Muscle of arm (tissue), 12 donors: ENCODE measurements around the gene EFCAB8. TPM values are rescaled to one million over a fixed set of nuclear protein-coding genes. Genes with fewer than 3 reads are reported as not detected.
A peak's percentile ranks its signal among the peaks of the same experiment; 100 is the strongest.
"Not testable (repeated sequence)": the region's sequence is repeated elsewhere in the genome, so short reads cannot be mapped to it uniquely, and the experiment has no call there.

Source experiments
- DNase-seq: peaks from one replicate; pipeline ENCODE4 v3.0.0-alpha.2; 2013
- polyA plus RNA-seq, 12 donors: library from polyadenylated mRNA; unstranded; fragments of 120-200 nt; gene quantifications; one replicate each; pipeline ENCODE4 v1.2.1, GENCODE V29; 2013; ENCODE audit not compliant: insufficient read length in 12 of 12

EFCAB8 gene
- polyA plus RNA-seq, 12 donors = 0.05 to 0.40 (median 0.15) TPM; not detected in 5

DNA sequence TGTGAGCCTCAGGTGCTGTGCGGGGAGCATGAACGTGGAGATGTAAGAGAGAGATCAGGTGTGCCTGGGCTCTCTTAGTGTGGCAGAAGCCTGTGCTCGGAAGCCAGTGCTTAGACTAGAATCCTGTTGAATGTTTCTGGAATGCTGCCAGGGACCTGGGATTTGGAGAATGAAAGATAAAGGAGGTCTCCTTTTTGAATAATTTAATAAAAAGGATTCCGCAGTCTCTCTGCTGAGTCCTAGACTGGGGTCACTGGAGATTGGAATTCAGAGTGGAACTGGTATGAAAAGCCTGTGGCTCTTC lies 18.8 kb upstream of the EFCAB8 start:
- no peak for DNase-seq

DNA sequence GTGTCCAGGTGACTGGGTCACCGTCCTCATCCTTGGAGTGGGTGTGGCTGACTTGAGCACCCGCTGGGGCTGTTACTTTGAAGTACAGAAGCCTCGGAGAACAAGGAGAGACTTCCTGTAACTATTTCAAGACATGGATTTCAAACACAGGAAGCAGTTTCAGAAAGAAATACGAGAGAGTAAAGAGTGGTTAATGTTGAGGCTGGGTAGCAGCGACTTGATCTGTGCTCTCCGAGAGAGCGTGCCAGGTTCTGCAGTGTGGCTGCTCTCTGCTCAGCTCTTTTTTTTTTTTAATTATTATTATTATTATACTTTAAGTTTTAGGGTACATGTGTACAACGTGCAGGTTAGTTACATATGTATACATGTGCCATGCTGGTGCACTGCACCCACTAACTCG lies 17.5 kb upstream of the EFCAB8 start:
- DNase-seq = no peak

DNA sequence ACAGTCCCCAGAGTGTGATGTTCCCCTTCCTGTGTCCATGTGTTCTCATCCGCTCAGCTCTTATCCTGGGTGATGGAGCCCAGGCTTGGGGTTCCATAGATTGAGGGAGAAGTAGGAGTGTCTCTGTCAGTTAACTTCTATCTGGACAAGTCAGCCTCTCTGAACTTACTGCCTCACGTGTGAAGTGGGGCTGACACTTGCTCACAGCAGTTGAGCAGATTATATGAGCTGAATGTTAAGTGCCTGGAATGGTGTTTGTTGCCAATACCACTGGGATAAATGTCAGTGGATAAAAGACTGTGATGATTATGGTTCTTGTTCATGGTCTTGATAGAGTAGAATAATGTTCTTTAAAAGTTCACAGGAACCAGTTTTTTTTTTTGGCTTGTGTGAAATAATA lies 17.1 kb upstream of the EFCAB8 start:
- DNase-seq = no peak

DNA sequence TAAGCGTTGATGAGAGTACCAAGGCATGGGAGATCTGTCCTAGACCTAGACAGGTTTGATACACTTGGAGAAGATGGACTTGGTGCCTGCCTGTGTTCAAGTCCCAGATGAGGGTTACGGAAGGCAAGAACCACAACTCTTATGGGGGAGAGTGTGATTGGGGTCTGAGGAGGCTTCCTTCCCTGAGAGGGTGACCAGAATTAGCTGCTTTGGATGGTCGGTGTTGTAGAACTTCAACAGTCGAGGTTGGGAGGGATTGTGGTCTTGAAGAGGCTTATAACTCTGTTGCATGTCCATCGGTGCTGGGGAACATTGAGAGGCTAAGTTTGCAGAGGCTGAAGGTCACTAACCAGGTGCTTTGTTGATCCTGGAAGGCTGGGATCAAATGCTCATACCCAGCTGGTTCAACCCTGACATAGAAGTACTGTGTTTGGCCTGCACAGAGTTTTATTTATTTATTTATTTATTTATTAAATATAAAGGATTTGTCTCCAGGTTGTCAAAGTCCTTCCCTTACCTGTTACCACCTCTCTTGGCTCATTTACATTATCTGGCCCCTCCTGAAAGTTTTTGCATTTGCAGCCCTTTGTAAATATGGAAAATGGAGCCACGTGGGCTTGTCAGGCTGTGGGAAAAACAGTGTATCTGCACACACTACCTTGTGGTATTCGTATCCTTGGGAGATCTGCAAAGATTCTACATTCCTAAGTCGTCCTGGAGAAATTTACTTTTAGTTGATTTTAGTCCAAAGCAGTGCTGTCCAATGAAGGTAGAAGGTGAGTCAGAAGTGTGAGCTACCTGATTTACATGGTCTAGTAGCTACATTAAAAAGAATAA lies 15.8 kb upstream of the EFCAB8 start:
- no peak for DNase-seq

DNA sequence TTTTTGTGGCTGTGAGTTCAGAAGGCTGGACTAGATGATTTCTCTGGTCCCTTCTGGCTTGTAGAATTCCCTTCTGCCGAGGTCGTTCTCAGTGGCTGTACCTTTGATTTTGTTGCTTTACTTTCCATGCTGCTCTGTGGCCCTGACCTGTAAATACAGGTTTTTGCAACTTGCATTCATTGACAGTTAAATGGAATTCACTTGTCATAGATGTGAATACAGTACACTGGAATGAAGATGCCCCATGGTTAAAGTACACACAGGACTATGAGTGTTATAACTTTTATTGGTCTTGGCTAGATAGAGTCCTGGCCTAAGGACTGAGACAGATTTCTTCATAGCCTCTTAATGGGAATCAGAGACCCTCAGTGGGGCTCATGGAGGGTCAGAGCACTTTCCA lies 12.9 kb upstream of the EFCAB8 start:
- DNase-seq = no peak

DNA sequence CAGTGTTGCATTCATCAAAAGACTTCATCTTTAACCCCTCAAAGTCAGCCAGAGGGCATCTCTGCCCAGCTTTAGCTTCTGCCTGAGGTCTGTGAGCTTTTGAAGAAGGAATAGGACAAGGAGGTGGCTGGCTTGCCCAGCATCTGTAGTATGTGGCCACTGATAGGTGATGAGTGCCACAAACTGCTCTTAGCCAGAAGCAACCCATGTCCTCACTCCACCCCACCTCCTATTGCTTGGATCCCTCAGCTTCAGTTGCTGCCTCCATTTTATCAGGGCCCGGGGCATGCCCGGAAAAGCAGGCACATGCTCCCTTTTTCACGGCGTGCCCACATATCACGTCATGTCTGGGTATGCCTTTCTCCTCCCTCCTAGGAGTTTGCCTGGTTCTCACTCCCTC lies 11.9 kb upstream of the EFCAB8 start:
- no peak for DNase-seq

DNA sequence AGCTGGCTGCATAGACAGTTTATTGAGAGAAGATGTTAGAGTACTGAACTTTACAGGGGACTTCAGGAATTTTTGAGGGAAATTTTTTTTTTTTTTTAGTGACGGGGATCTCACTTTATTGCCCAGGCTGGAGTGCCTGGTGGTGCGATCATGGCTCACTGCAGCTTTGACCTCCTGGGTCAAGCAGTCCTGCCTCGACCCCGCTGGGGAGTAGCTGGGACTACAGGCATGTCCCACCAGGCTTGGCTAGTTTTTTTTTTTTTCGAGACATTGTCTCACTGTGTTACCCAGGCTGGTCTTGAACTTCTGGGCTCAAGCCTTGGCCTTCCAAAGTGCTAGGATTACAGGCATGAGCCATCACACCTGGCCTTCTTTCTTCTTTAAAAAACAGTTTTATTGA lies 10.8 kb upstream of the EFCAB8 start:
- no peak for DNase-seq

DNA sequence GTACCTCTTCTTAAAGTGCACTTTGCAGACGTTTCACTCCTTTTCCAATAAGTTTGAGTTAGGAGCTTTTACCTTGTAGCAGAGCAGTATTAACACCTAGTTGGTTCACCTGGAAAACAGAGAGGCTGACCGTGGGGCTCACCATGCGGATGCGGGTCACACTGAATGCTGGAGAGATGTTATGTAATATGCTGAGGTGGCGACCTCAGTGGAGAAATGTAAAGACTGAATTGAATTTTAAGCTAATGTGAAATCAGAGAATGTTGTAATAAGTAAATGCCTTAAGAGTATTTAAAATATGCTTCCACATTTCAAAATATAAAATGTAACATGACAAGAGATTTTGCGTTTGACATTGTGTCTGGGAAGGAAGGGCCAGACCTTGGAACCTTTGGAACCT lies 9.9 kb upstream of the EFCAB8 start:
- no peak for DNase-seq

DNA sequence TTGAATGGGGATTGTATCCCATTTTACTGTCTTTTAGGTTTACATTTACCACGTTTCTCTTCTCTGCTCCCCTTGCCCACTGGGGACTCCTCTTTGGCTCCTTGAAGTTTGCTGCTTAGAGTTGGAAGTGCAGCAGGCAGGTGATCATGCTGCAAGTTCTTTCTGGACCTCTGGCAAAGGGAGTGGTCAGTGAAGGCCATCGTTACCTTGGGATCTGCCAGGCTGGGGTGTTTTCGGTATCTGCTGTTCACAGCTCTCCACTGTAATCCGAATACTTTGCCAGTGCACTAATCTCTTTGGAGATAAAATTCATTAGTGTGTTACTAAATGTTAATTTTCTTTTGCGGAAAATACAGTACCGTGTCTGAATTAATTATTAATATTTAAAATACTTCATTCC lies 9.1 kb upstream of the EFCAB8 start:
- no peak for DNase-seq

DNA sequence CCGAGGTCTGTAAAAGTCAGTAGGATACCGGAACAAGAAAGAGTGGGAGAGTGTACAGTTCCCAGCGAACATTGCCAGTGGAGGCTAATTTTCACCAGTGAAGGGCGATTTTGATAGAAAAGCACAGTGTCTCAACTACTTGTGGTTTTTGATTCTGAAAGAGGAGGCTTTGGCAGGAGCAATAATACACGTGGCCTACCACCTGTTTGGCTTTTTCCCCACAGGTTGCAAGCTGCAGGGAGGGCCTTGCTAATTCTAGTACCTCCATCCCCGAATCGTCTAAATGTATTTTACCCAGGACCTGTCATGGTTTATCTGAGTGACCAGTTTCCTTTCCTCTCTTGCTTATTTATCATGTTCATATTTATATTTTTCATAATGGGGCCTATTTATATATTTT lies 3.3 kb upstream of the EFCAB8 start:
- DNase-seq = no peak

DNA sequence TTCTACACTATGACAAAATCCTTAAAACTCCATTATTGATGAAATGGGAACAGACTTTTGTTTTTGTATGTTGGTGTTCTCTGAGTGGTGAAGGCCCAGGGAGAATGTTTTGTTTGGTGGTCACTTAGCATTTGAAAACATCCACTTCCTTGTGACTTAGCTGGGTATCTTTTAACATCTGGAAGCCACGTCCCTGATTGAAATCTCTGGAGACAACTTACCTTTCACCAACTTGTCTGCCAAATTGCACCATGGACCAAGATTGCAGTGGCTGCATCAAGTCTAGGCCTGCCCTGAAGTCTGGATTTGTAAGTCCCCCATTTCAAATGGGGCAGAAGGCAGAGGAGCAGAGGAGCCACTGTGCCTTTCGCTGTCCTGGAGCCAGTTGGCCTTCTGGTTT lies 534 bp upstream of the EFCAB8 start:
- no peak for DNase-seq

DNA sequence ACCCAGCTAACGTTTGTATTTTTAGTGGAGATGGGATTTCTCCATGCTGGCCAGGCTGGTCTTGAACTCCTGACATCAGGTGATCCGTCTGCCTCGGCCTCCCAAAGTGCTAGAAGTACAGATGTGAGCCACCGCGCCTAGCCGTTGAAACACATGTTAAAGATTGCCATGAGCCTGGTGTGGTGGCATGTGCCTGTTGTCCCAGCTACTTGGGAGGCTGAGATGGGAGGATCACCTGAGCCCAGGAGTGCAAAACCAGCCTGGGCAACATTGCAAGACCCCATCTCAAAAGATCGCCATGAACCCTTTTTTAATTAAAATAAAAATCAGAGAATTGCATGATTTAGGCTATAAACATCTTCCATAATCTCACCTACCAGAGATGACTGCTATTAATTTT lies 2.7 kb downstream of the EFCAB8 start:
- DNase-seq = no peak

DNA sequence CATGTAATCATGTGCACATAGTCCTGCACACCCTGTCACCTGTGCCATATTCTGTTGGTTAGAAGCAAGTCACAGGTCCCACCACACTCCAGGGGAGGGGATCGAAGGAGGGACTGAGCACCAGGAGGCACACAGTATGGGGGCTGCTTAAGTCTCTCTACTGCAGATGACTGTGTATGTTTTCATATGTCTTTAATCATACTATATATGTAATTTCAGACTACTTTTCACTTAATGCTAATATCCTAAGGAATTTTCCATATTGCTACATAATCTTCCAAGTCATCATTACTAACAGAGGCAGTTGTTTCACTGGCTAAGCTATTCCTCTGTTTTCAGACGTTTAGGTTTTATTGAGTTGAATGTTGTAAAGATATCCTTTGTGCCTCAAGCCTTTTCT lies 10.8 kb downstream of the EFCAB8 start:
- DNase-seq = no peak

DNA sequence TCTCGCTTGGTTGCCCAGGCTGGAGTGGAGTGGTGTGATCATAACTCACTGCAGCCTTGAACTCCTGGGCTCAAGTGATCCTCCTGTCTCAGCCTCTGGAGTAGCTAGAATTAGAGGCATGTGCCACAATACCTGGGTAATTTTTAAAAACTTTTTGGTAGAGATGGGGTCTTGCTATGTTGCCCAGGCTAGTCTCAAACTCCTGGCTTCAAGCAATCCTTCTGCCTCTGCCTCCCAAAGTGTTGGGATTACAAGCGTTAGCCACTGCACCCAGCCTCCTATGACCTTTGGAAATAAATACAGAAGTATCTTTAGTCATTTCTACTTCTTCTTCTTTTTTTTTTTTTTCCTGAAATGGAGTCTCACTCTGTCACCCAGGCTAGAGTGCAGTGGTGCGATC lies 11.8 kb downstream of the EFCAB8 start:
- DNase-seq = not testable (repeated sequence)

DNA sequence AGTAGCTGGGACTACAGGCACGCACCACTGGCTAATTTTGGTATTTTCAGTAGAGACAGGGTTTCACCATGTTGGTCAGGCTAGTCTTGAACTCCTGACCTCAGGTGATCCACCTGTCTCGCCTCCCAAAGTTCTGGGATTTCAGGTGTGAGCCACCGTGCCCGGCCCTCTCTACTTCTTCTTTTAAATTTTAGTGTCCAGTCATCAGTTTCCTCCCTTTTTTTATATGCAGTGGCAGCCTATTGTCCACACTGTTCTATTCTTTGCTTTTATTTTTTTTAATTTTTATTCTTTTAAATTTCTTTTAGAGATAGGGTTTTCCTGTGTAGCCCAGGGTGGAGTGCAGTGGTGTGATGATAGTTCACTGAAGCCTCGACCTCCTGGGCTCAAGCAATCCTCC lies 12.3 kb downstream of the EFCAB8 start:
- no peak for DNase-seq

DNA sequence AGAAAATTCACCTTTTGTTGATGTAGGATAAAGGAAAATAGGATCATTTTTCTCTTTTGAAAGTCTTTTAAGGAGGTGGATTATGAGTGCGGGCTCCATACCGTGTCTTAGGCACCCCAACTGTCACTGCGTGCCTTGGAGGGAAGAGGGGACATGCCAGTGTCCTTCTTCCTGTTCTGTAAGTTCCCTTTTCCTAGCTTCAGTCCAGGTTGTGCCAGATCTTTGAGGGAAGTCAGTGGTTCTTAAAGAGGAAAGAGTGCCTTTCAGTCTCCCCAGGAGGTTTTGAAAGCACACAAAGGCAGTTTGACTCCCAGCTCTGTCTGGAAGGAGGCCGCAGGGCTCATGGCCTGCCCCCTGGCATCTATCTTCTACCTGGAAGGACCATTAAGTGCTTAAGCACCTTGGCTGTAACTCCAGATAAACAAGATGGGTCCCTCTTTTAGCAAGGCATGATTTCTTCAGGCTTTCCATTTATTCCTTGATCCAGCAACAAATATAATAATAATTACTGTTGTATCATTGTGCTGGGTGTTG lies 13.0 kb downstream of the EFCAB8 start:
- no peak for DNase-seq

DNA sequence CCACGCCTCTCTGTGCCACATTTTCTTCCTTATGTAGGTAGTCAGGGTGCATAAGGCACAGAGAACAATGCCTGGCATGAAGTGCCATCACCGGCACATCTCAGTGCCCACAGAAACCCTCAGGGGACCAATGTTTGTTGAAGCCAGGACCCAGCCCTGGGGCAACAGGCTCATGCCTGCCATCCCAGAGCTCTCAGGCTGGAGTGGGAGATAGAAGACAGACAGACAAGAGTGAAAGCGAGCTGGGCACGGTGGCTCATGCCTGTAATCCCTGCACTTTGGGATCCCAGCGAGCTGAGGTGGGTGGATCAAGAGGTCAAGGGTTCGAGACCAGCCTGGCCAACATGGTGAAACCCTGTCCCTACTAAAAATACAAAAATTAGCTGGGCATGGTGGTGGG lies 13.5 kb downstream of the EFCAB8 start:
- no peak for DNase-seq

DNA sequence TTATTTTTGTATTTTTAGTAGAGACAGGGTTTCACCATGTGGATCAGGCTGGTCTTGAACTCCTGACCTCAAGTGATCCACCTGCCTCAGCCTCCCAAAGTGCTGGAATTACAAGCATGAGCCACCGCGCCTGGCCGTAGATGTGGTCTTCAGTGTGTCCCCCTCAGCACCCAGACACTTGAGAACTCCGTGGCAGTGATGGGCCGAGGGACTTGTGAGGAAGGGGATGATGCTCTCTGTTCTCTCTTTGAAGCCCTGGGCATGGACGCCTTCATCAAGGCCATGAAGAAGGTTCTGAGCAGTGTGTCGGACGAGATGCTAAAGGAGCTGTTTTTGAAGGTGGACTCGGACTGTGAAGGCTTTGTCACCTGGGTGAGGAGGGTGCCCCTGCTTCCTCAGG lies 16.9 kb downstream of the EFCAB8 start:
- no peak for DNase-seq

DNA sequence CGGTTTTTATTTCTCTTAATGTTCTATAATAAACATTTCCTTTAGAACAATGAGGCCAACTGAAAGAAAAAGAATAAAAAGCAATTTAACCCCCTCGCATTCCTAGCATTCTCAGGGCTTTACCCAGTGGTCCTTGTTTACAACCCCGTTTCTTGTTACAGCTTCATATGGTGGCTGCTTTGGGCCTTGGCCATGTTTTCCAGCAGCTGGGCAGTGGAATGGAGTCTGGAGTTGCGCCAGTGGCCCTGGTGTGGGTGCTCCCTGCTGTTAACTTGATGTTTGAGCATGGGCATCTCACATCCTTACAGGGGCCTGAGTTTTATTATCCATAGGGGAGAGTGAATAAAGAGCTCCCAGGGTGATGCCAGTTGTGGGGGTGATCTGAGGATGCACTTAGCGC lies 18.8 kb downstream of the EFCAB8 start:
- peak; percentile 29 for DNase-seq

DNA sequence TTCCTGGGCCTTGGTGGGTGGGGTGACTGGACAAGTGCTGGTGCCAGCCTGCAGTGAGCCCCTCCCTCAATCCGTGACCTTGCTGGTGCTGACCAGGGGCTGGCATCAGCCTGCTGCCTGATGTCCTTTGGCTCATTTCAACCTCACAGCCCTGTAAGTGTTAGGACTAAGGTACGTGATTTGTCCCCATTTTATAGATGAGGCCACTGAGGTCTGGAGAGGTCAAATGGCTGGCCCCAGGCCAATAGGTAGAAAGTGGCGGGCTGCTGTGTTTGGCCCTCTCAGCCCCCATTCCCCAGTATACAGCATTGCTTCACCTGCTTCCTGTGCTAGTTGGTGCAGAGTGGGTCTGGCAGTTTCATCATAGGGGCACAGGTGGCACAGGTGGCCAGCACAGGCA lies 20.1 kb downstream of the EFCAB8 start:
- no peak for DNase-seq

DNA sequence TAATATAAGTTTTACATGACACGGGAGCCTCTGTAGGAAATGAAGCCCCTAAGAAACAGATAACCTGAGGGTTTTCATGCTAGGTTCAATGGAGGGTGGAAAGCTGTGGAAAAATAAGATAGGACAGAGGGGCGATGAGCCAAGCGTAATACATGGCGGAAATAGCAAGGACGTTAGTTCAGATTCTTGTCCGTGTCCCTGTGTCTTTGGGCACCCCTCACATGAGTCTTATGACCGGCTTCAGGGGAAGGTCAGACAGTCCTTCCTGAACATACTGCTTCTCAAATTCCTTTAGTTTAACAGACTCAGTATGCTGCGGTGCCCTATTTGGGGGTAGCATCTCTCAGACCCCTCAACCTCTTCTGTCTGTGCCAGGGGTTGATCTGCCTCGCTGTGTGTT lies 20.8 kb downstream of the EFCAB8 start:
- no peak for DNase-seq

DNA sequence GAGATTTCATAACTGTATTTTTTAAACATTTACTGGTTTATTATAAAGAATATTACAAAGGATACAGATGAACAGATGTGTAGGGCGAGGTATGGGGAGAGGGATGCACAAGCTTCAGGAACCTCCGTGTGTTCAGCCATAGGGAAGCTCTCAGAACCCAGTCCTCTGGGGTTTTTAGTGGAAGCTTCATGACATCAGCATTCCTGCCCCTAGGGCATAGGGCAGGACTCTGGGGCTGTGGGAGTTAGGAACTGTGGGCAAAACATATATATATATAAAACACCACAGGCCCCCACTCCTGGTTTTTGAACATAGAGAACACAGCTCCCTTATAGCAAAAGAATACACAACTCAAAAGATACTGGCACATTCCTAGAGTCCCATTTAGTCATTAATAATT lies 21.9 kb downstream of the EFCAB8 start:
- DNase-seq = no peak

DNA sequence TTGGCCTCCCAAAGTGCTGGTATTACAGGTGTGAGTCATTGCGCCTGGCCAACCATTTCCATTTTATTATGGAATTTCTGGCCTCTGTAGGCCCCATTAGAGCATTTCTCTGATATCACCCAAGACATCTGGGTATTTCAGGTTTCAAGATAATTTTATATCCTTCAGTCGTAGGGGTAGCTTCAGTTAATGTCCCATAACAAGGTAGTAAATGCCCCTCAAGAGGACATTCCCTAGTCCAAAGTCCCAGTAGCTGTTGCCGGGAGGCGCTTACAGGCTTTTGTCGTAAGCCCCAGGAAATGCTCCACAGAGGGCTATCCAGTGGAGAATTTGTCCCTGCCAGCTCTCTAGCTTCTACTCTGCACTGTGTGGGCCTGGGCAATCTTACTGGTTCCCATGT lies 24.4 kb downstream of the EFCAB8 start:
- no peak for DNase-seq

DNA sequence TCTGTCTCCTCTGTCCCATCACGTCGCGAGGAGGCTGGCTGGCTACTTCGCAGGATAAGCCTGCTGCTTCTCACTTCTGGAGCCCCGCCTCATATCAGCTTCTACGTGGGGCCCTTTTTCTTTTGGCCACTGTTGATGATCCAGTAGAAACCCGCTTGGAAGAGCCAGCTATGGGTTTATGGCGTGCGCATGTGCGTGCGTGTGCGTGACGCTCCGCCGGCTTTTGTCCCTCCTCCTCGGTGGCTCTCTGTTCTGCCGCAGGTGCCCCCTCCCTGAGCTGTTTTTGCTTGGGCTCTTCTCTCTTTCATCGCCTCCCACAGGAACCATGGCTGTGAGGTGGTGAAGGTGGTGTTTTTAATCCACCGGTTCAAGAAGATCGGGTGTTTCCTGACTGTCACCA lies 26.5 kb downstream of the EFCAB8 start:
- DNase-seq = no peak
